ENCODE data around the gene CDK14. TPM values are rescaled to one million over a fixed set of nuclear protein-coding genes. Genes with fewer than 3 reads are reported as not detected.

The CDK14 gene
- total and polyA plus RNA-seq, 2 donors (not counting 1 experiment from before 2014, with no cell fraction given), result 23.6 to 41.1 TPM

DNA sequence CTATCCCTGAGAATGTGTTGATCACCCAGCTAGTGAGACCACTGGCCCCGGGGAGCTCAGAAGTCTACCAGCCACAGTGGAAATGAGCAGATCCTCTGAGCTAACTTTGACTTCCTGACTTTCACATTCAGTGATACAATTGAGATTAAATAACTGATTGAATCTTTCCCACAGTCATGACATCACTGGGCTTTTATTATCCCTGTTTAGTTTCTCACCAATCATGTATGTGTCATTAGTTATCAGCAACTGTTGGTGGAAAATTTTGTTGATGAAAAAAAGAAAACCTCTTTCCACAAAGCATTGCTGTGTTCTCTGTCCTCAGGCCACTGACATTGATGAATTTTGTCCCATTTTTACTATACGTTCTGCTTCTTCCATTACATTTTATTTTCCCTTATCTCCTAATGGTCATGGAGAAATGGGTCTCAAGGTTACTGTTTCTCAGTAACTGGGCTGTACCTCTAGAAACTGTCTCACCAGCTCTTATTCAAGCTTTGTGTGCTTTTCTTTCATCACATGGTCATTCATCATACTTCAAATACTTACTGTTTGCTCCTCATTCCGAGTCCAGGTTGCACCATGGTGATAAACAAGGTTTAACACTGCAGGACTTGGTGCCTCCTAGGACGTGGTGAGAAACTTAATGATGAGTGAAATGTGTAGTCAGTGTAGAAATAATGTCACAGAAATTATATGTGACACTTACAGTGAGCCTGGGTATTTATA, 304.7 kb downstream of the CDK14 start:
- H4K20me1 ChIP-seq (ENCODE audit: control insufficient read depth, extremely low read depth, insufficient read depth, low read length), result no peaks in the 10 kb centered on the region
- no peak for TF ChIP-seq EZH2 (IDR thresholded peaks at IDR 0.05; ENCODE audit: low read length, missing control alignments)
- TF ChIP-seq, protein P1, sequence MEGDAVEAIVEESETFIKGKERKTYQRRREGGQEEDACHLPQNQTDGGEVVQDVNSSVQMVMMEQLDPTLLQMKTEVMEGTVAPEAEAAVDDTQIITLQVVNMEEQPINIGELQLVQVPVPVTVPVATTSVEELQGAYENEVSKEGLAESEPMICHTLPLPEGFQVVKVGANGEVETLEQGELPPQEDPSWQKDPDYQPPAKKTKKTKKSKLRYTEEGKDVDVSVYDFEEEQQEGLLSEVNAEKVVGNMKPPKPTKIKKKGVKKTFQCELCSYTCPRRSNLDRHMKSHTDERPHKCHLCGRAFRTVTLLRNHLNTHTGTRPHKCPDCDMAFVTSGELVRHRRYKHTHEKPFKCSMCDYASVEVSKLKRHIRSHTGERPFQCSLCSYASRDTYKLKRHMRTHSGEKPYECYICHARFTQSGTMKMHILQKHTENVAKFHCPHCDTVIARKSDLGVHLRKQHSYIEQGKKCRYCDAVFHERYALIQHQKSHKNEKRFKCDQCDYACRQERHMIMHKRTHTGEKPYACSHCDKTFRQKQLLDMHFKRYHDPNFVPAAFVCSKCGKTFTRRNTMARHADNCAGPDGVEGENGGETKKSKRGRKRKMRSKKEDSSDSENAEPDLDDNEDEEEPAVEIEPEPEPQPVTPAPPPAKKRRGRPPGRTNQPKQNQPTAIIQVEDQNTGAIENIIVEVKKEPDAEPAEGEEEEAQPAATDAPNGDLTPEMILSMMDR (conservative IDR thresholded peaks at IDR 0.05 in 1 of 2, IDR thresholded peaks at IDR 0.05 in 1 of 2; ENCODE audit: low read depth in 1 of 2, low read length in 2 of 2), result no peak
- DNase-seq (ENCODE audit: low read depth in 2 of 2), result peak in 1 of 2 donors; percentile 28
- no peaks in the 10 kb centered on the region for H3K79me2 ChIP-seq (ENCODE audit: control insufficient read depth, insufficient read depth, low read length)
- no peak overlapping the region for H2AFZ ChIP-seq (ENCODE audit: low read length)
- no peaks in the 10 kb centered on the region for H3K27me3 ChIP-seq (ENCODE audit: control insufficient read depth, insufficient read depth, low read length)
- H3K9ac ChIP-seq (ENCODE audit: insufficient read depth, low read length), result no peak overlapping the region
- H3K4me2 ChIP-seq (ENCODE audit: extremely low read depth, insufficient read depth, low read length), result no peak overlapping the region
- no peak overlapping the region for H3K27ac ChIP-seq (ENCODE audit: insufficient read depth, low read length)
- H3K4me1 ChIP-seq (ENCODE audit: control insufficient read depth, extremely low read depth, insufficient read depth, low read length), result no peaks in the 10 kb centered on the region
- H3K36me3 ChIP-seq (ENCODE audit: control insufficient read depth, insufficient read depth, low read length), result no peaks in the 10 kb centered on the region
- H3K9me3 ChIP-seq (ENCODE audit: control insufficient read depth, insufficient read depth, low read depth, low read length), result no peaks in the 10 kb centered on the region
- H3K4me3 ChIP-seq (replicated peaks in 1 of 4; ENCODE audit: control extremely low read depth in 1 of 4, insufficient read depth in 1 of 4, low read depth in 3 of 4, low read length in 4 of 4), result no peak overlapping the region

DNA sequence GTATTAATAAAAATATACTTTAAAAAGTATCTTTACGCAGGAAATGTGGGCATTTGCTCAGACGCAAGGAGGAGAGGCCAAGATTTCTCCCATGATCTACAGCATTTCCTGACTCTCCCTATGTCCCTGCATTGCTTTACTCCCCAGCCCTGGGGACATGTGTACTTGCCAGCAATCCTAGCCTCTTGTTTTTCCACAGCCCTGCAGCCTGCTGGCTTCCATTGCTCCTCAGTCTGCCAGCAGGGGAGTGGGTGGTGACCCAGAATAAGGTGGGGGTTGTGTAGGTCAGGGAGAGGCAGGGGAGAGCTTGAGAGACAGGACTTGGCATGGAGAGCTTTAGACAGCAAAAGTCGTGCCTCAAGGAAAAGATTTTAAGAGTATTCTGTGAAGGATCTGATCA, 307.7 kb downstream of the CDK14 start:
- Histone ChIP-seq H4K20me1 (ENCODE audit: control insufficient read depth, extremely low read depth, insufficient read depth, low read length) (no peaks in the 10 kb centered on the region), H3K27me3 (ENCODE audit: control insufficient read depth, insufficient read depth, low read length) (no peaks in the 10 kb centered on the region), H3K9me3 (ENCODE audit: control insufficient read depth, insufficient read depth, low read depth, low read length) (no peaks in the 10 kb centered on the region), H3K4me3 (replicated peaks in 1 of 4; ENCODE audit: control extremely low read depth in 1 of 4, insufficient read depth in 1 of 4, low read depth in 3 of 4, low read length in 4 of 4) (no peak overlapping the region), H3K9ac (ENCODE audit: insufficient read depth, low read length) (no peak overlapping the region), H3K36me3 (ENCODE audit: control insufficient read depth, insufficient read depth, low read length) (no peaks in the 10 kb centered on the region), H3K27ac (ENCODE audit: insufficient read depth, low read length) (no peak overlapping the region), H3K79me2 (ENCODE audit: control insufficient read depth, insufficient read depth, low read length) (no peaks in the 10 kb centered on the region), H2AFZ (ENCODE audit: low read length) (no peak overlapping the region), H3K4me2 (ENCODE audit: extremely low read depth, insufficient read depth, low read length) (no peak overlapping the region), H3K4me1 (ENCODE audit: control insufficient read depth, extremely low read depth, insufficient read depth, low read length) (no peaks in the 10 kb centered on the region)
- no peak for TF ChIP-seq EZH2 (IDR thresholded peaks at IDR 0.05; ENCODE audit: low read length, missing control alignments)
- TF ChIP-seq, protein P1 (conservative IDR thresholded peaks at IDR 0.05 in 1 of 2, IDR thresholded peaks at IDR 0.05 in 1 of 2; ENCODE audit: low read depth in 1 of 2, low read length in 2 of 2), result no peak
- DNase-seq (ENCODE audit: low read depth in 2 of 2), result no peak

DNA sequence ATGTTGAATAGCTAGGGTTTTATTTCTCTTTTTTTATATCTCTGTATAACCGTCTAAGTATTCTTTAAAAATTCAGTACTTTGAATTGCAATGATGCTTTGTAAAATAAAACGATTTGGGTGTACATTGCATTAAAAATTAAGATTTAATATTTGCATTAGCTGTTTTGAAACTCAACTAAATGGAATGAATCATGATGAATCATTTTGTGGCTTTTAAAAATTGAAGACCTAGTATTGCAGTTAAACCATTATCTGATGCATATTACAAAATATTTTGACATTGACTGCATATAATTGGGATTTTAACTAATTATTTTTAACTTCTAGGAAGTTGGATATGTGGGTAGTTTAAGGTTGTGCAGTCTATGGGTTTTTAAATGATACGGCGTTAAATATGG, 314.0 kb downstream of the CDK14 start:
- H2AFZ ChIP-seq (ENCODE audit: low read length), result no peak overlapping the region
- H3K9me3 ChIP-seq (ENCODE audit: control insufficient read depth, insufficient read depth, low read depth, low read length), result no peaks in the 10 kb centered on the region
- no peak for TF ChIP-seq EZH2 (IDR thresholded peaks at IDR 0.05; ENCODE audit: low read length, missing control alignments)
- H3K9ac ChIP-seq (ENCODE audit: insufficient read depth, low read length), result no peak overlapping the region
- H3K27ac ChIP-seq (ENCODE audit: insufficient read depth, low read length), result no peak overlapping the region
- no peak overlapping the region for H3K4me2 ChIP-seq (ENCODE audit: extremely low read depth, insufficient read depth, low read length)
- DNase-seq (ENCODE audit: low read depth in 2 of 2), result peak in 1 of 2 donors; percentile 28
- H3K27me3 ChIP-seq (ENCODE audit: control insufficient read depth, insufficient read depth, low read length), result no peaks in the 10 kb centered on the region
- no peak overlapping the region for H3K4me3 ChIP-seq (replicated peaks in 1 of 4; ENCODE audit: control extremely low read depth in 1 of 4, insufficient read depth in 1 of 4, low read depth in 3 of 4, low read length in 4 of 4)
- no peaks in the 10 kb centered on the region for H4K20me1 ChIP-seq (ENCODE audit: control insufficient read depth, extremely low read depth, insufficient read depth, low read length)
- no peaks in the 10 kb centered on the region for H3K79me2 ChIP-seq (ENCODE audit: control insufficient read depth, insufficient read depth, low read length)
- H3K4me1 ChIP-seq (ENCODE audit: control insufficient read depth, extremely low read depth, insufficient read depth, low read length), result peaks cover 4% of the 10 kb centered on the region
- no peaks in the 10 kb centered on the region for H3K36me3 ChIP-seq (ENCODE audit: control insufficient read depth, insufficient read depth, low read length)

All from fibroblast of lung (primary cell).